Measurements from ENCODE around the gene SLC44A1. TPM values are rescaled to one million over a fixed set of nuclear protein-coding genes. Genes with fewer than 3 reads are reported as not detected.

Gene SLC44A1
- total and polyA plus RNA-seq, 2 of the 13 experiments (the other 11 are each of a cell fraction or from before 2014, with no cell fraction given), result 21.4 to 40.8 TPM

DNA sequence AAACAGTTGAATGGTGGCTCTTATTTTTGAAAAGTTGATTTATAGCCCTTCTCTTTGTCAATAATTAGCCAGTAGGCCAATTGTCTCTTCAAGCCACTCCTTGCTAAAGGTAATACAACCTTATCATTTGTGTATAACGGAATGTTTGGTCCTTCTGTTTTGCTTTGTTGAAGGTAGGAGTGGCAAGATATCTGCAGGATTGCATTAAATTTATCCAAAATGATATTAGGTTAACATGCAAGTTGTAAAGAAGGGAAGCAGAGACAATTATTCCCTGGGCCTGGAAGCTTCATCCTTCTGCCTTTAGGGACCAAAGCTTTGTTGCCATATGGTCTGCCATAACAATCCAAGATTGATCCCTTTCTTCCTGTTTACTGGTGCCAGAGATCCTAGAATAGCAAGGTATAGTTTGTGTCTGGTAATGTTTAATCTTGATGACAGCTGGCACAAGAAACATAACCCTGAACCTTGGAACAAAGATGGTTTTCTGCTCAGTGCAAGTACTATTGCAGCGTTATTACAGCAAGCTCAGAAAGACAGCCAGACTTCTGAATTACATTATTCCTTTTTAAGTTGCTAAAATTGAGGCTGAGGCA is 187.9 kb downstream of the SLC44A1 start (continued):
- TF ChIP-seq PHF8 (CRISPR knock-in tag; IDR thresholded peaks at IDR 0.05) (no peak; the same call in 1 of the 2 replicates), FOXO4 (CRISPR knock-in tag; conservative IDR thresholded peaks at IDR 0.05) (0 out of 2 replicates have a peak, but pooled peaks have one; percentile 83), ZNF230 (CRISPR knock-in tag; IDR thresholded peaks at IDR 0.05) (no peak), BCLAF1 (IDR thresholded peaks at IDR 0.05) (no peak), SNAI1 (CRISPR knock-in tag; IDR thresholded peaks at IDR 0.05; ENCODE audit: borderline replicate concordance) (no peak), HES4 (CRISPR knock-in tag; IDR thresholded peaks at IDR 0.05; ENCODE audit: borderline replicate concordance) (no peak), THAP11 (CRISPR knock-in tag; IDR thresholded peaks at IDR 0.05) (peak; percentile 43; the same call in 1 of the 2 replicates), ZNF24 (IDR thresholded peaks at IDR 0.05) (no peak), POLR2AphosphoS2 (IDR thresholded peaks at IDR 0.05; ENCODE audit: low read depth, low read length) (no peak), ZNF543 (CRISPR knock-in tag; IDR thresholded peaks at IDR 0.05) (no peak), ZNF160 (CRISPR knock-in tag; IDR thresholded peaks at IDR 0.05) (no peak), NAIF1 (CRISPR knock-in tag; IDR thresholded peaks at IDR 0.05; ENCODE audit: borderline replicate concordance) (no peak), THYN1 (CRISPR knock-in tag; IDR thresholded peaks at IDR 0.05; ENCODE audit: borderline replicate concordance, low read depth) (no peak), PITX1 (CRISPR knock-in tag; IDR thresholded peaks at IDR 0.05) (peak; percentile 95), ZZZ3 (CRISPR knock-in tag; IDR thresholded peaks at IDR 0.05; ENCODE audit: borderline replicate concordance) (no peak), ZNF556 (CRISPR knock-in tag; IDR thresholded peaks at IDR 0.05; ENCODE audit: borderline replicate concordance) (no peak), ZNF496 (CRISPR knock-in tag; IDR thresholded peaks at IDR 0.05; ENCODE audit: insufficient replicate concordance) (no peak)
- TF ChIP-seq, protein P1, sequence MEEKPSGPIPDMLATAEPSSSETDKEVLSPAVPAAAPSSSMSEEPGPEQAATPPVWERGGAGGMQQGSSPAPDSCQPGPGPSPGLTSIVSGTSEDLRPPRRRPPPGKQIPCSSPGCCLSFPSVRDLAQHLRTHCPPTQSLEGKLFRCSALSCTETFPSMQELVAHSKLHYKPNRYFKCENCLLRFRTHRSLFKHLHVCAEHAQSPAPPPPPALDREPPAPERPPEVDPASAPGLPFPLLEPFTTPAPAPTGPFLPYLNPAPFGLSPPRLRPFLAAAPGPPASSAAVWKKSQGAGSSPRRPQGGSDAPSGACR (CRISPR knock-in tag; IDR thresholded peaks at IDR 0.05), result no peak
- TF ChIP-seq, protein P2, sequence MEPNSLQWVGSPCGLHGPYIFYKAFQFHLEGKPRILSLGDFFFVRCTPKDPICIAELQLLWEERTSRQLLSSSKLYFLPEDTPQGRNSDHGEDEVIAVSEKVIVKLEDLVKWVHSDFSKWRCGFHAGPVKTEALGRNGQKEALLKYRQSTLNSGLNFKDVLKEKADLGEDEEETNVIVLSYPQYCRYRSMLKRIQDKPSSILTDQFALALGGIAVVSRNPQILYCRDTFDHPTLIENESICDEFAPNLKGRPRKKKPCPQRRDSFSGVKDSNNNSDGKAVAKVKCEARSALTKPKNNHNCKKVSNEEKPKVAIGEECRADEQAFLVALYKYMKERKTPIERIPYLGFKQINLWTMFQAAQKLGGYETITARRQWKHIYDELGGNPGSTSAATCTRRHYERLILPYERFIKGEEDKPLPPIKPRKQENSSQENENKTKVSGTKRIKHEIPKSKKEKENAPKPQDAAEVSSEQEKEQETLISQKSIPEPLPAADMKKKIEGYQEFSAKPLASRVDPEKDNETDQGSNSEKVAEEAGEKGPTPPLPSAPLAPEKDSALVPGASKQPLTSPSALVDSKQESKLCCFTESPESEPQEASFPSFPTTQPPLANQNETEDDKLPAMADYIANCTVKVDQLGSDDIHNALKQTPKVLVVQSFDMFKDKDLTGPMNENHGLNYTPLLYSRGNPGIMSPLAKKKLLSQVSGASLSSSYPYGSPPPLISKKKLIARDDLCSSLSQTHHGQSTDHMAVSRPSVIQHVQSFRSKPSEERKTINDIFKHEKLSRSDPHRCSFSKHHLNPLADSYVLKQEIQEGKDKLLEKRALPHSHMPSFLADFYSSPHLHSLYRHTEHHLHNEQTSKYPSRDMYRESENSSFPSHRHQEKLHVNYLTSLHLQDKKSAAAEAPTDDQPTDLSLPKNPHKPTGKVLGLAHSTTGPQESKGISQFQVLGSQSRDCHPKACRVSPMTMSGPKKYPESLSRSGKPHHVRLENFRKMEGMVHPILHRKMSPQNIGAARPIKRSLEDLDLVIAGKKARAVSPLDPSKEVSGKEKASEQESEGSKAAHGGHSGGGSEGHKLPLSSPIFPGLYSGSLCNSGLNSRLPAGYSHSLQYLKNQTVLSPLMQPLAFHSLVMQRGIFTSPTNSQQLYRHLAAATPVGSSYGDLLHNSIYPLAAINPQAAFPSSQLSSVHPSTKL (CRISPR knock-in tag; IDR thresholded peaks at IDR 0.05), result peak; percentile 91
